ENCODE results near the gene COG1. TPM values are rescaled to one million over a fixed set of nuclear protein-coding genes. Genes with fewer than 3 reads are reported as not detected.
A peak's percentile ranks its signal among the peaks of the same experiment; 100 is the strongest.

Gene COG1
- total and polyA plus RNA-seq, 9 of the 15 experiments (the other 6 are each of a cell fraction or from before 2014, with no cell fraction given) = 9.5 to 26.8 (median 12.9) TPM

GRCh38 chr17:73192206-73192893 lies 505 bp upstream of the COG1 start (continued):
- TF ChIP-seq ZNF512 (tag; IDR thresholded peaks at IDR 0.05) = no peak
- peak; percentile 81 for TF ChIP-seq ZSCAN29 (IDR thresholded peaks at IDR 0.05)
- no peak for TF ChIP-seq ETV1 (tag; conservative IDR thresholded peaks at IDR 0.05; ENCODE audit: low read depth)
- TF ChIP-seq ZNF639 (CRISPR knock-in tag; conservative IDR thresholded peaks at IDR 0.05 in 1 of 2, IDR thresholded peaks at IDR 0.05 in 1 of 2) = no peak
- peak; percentile 88 for TF ChIP-seq POLR2G (IDR thresholded peaks at IDR 0.05; ENCODE audit: low read depth, low read length)
- TF ChIP-seq NCOA2 (IDR thresholded peaks at IDR 0.05; ENCODE audit: partially characterized antibody in 2 of 2) = no peak
- TF ChIP-seq TEAD4 (IDR thresholded peaks at IDR 0.05; ENCODE audit: low read length) = no peak
- no peak for TF ChIP-seq TEAD4 (CRISPR knock-in tag; IDR thresholded peaks at IDR 0.05; ENCODE audit: borderline replicate concordance)
- no peak for TF ChIP-seq ZNF699 (CRISPR knock-in tag; IDR thresholded peaks at IDR 0.05; ENCODE audit: insufficient replicate concordance)
- no peak for TF ChIP-seq HDAC6 (IDR thresholded peaks at IDR 0.05; ENCODE audit: low read depth, low read length)
- TF ChIP-seq KLF16 (IDR thresholded peaks at IDR 0.05) = no peak
- TF ChIP-seq ILF3 (IDR thresholded peaks at IDR 0.05; ENCODE audit: borderline replicate concordance) = no peak
- no peak for TF ChIP-seq KLF1 (tag; IDR thresholded peaks at IDR 0.05)
- TF ChIP-seq CEBPG (CRISPR knock-in tag; IDR thresholded peaks at IDR 0.05) = no peak
- no peak for TF ChIP-seq CEBPG (tag; conservative IDR thresholded peaks at IDR 0.05 in 1 of 2, IDR thresholded peaks at IDR 0.05 in 1 of 2)
- TF ChIP-seq NFIC (IDR thresholded peaks at IDR 0.05) = peak; percentile 72
- TF ChIP-seq LEF1 (IDR thresholded peaks at IDR 0.05) = no peak
- TF ChIP-seq TBP (optimal IDR thresholded peaks at IDR 0.05; ENCODE audit: low read depth, low read length) = peak; percentile 61
- no peak for TF ChIP-seq PURB (CRISPR knock-in tag; IDR thresholded peaks at IDR 0.05; ENCODE audit: low read depth)
- TF ChIP-seq ZNF780A (CRISPR knock-in tag; IDR thresholded peaks at IDR 0.05) = no peak
- TF ChIP-seq OTX1 (CRISPR knock-in tag; IDR thresholded peaks at IDR 0.05) = no peak
- no peak for TF ChIP-seq ZNF766 (CRISPR knock-in tag; conservative IDR thresholded peaks at IDR 0.05)
- TF ChIP-seq STAT5B (CRISPR knock-in tag; IDR thresholded peaks at IDR 0.05) = no peak
- TF ChIP-seq PRPF4 (IDR thresholded peaks at IDR 0.05; ENCODE audit: insufficient read depth, low read depth, low read length, poor library complexity, severe bottlenecking) = no peak
- no peak for TF ChIP-seq RBM15 (IDR thresholded peaks at IDR 0.05; ENCODE audit: insufficient read depth, low read length)
- TF ChIP-seq THRA (IDR thresholded peaks at IDR 0.05) = no peak
- no peak for TF ChIP-seq CHD2 (IDR thresholded peaks at IDR 0.05; ENCODE audit: low read depth, low read length)

All from K562 (cell line).